Hypothalamus (tissue), 51 donors: Measurements from ENCODE around the gene OGFOD1.
A peak's percentile ranks its signal among the peaks of the same experiment; 100 is the strongest.
"Not testable (repeated sequence)": the region's sequence is repeated elsewhere in the genome, so short reads cannot be mapped to it uniquely, and the experiment has no call there.

ENCODE experiments used
- DNase-seq, 51 donors: peaks; one replicate each; lab custom pipeline; 2025; lab: John Stamatoyannopoulos, UW

The OGFOD1 gene

DNA sequence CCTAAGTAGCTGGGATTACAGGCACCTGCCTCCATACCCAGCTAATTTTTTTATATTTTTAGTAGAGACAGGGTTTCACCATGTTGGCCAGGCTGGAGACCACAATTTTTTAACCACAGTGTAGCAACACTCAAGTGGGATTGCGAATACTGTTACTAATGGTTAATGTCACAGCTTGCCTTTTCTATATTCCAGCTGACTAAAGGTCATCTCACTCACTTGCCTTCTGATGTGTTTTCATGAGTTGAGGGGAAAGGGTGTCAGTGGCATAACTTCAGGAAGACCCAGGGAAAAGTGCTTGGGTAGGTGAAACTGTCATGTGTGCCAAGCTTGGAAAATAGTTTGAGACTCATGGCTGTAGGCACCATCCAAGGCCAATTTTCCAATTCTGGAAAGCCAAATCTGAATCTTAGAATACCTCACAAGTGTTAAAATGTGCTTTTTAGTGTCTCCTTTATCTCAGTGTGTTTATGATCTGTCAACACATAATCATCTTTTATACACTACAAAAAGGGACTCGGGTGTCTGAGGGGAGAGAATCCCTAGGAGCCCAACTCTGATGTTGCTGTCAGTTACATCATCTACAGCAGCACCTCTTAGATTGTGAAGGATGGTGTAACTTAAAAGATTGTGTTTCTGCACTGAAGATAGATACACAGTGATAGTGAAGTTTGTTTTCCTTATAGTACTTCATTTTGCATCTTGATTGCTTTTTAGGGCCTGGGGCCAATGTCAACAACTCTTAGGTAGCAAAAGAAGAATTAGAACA is 27.1 kb downstream of the OGFOD1 start:
- no peak for DNase-seq

- DNase-seq, result no peak
Measured at GRCh38 chr16:56479469-56479868, 28.1 kb downstream of the OGFOD1 start.

GRCh38 chr16:56480776-56481467 is 29.6 kb downstream of the OGFOD1 start:
- DNase-seq, result no peak

- DNase-seq, result no peak
Measured at GRCh38 chr16:56481468-56482122, 30.2 kb downstream of the OGFOD1 start.

GRCh38 chr16:56482683-56483236 is 31.4 kb downstream of the OGFOD1 start:
- DNase-seq, result no peak

- DNase-seq, result no peak
Measured at GRCh38 chr16:56483394-56483793, 32.0 kb downstream of the OGFOD1 start.

GRCh38 chr16:56488035-56488434 is 36.7 kb downstream of the OGFOD1 start:
- DNase-seq, result peak in 27 of 51 donors; percentile 5 to 69 (median 33)

GRCh38 chr16:56488868-56489267 is 37.5 kb downstream of the OGFOD1 start:
- DNase-seq, result not testable (repeated sequence)

GRCh38 chr16:56491657-56492261 is 40.4 kb downstream of the OGFOD1 start:
- DNase-seq, result no peak

- no peak for DNase-seq
Measured at GRCh38 chr16:56493126-56493525, 41.8 kb downstream of the OGFOD1 start.

GRCh38 chr16:56493815-56494214 is 42.5 kb downstream of the OGFOD1 start:
- no peak for DNase-seq

DNA sequence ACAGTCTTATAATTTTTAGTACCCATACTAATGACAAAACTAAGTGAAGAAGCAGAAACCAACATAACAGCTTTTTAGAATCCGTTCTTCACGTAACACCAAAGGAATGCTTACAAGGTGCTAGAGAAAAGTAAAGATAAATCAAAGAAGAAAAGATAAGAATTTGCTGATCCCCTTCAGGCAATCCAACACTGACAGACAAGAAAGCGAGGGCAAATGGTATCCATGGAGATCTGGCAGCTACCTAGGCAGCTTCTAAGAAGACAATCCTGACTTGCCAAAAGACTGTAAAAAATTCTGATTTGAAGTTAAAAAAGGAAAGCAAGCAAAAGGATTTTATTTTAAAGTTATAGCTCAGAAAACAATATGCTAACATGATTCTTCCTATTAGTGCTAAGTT is 53.8 kb downstream of the OGFOD1 start:
- no peak for DNase-seq

DNA sequence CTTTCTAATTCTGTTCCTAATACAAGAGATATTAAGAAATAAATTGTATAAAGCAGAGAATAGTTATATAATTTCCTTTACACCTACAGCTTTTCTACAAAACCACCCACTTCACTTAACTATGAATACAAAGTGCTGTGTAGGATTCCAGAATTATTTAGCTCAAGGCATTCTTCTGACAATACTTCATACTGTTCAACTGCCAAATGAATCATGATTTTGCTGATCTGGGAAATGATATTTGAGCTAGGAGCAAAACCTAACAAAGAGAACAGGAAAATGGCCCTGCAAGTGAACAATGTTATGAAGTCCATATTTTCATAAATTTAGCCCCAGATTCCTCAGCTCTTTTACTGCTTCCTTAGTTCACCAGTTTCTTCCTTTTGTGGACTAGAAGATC is 55.6 kb downstream of the OGFOD1 start:
- peak in 1 of 51 donors; percentile 20 for DNase-seq

- no peak for DNase-seq
Measured at GRCh38 chr16:56510544-56510943, 59.2 kb downstream of the OGFOD1 start.

DNA sequence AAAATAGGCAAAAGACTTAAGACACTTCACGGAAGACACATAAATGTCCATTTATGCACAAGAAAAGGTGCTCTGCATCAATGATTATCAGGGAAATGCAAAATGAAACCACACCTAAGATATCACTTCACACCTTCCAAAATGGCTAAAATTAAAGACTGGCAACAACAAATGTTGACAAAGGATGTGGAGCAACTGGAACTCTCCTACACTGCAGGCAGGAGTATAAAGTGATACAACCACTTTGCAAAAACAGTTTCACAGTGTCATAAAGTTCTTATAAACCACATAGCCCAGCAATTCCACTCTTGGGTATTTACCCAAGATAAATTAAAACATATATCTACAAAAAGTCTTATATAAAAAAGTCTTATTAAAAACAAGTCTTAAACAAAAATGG is 60.7 kb downstream of the OGFOD1 start:
- no peak for DNase-seq

DNA sequence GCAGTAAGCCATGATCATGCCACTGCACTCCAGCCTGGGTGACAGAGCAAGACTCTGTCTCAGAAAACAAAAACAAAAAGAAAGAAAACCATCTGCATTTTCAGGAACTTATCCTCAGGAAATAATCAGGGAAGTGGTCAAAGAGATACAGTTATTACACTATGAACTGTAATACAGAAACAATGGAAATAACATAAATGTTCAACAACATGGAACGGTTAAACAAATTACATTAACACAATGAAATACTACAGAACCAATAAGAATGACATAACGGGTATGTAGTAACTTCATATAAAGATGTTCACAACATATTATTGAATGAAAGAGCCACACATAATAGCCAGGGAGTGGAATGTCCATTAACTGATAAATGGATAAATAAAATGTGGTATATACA is 61.7 kb downstream of the OGFOD1 start:
- DNase-seq, result no peak

DNA sequence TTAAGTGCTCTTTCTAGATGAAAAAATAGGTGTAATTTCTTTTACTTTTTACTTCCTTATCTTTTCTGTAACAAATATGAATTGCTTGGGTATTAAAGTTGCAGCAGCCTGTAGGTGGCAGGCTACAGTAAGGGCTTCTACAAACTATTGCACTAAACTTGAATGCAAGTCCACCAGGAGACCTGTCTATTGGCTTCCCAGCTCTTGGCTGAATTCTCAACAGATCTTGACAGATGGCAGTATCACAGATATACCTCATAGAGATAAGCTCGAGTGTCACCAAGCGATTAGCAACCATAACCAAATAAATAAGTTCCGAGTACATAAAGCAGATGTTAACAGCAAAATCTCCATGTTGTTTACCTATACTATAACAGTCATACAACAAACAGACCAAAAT is 62.6 kb downstream of the OGFOD1 start:
- peak in 20 of 51 donors; percentile 6 to 66 (median 42) for DNase-seq

GRCh38 chr16:56514845-56515244 is 63.5 kb downstream of the OGFOD1 start:
- peak in 2 of 51 donors; percentile 16 to 43 for DNase-seq

GRCh38 chr16:56515665-56516064 is 64.3 kb downstream of the OGFOD1 start:
- peak in 5 of 51 donors; percentile 19 to 71 (median 30) for DNase-seq

DNA sequence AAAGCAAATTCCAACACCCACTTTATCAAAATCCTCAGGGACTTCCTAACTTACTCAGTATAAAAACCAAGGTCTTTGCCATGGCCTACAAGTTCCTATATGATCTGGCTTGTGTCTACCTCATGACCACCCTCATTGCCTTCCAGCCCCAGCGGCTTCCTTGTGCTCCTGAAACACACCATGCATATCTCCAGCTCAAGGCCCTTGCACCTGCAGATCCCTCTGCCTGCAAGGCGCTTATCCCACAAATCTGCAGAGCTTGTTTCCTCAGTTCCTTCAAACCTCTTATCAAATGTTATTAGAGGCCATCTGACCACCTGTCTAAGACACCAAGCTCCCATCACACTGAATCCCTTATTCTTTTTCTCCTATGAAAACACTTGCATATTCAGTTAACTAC is 65.9 kb downstream of the OGFOD1 start:
- DNase-seq, result peak in 2 of 51 donors; percentile 8 to 39

DNA sequence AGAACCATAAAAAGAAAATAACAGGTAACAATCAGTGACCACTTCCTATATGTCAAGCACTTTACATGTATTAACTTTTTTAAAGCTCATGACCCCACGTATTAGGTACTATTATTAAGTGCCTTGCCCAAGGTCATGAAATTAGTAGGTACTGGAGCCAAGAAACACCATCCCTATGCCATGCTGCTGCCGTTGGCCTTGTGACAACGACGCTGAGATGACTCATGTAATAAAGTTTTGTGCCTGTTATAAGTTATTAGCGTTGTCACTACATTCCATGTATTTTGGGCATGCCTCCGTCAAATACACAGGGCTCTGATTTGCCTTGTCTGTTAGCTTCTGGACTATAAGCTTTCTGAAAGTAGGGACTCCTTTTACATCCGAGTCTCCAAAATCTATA is 67.1 kb downstream of the OGFOD1 start:
- DNase-seq, result peak in 1 of 51 donors; percentile 42
